Mononuclear cell (primary cell): Measurements from ENCODE around the gene FEZF2. TPM values are rescaled to one million over a fixed set of nuclear protein-coding genes. Genes with fewer than 3 reads are reported as not detected.

Source experiments
- H3K27me3 ChIP-seq: 2 replicates; pipeline ENCODE4 v1.6.0; 2011; ENCODE audit warnings: low read length, control low read depth; ENCODE audit not compliant: insufficient read depth
- H3K4me1 ChIP-seq: 2 replicates; pipeline ENCODE4 v1.5.1; 2011; ENCODE audit warnings: mild to moderate bottlenecking, low read length, control low read depth; ENCODE audit not compliant: insufficient read depth
- H3K4me3 ChIP-seq: 2 replicates; pipeline ENCODE4 v1.5.1; 2011; ENCODE audit warnings: mild to moderate bottlenecking, low read length, moderate library complexity
- H3K9me3 ChIP-seq: 2 replicates; pipeline ENCODE4 v1.5.1; 2011; ENCODE audit warnings: low read depth, mild to moderate bottlenecking, control low read depth, low read length
- total RNA-seq: library from RNA; depleted of rRNA; stranded (reverse); fragments of >200 nt; gene quantifications from one replicate; pipeline ENCODE4 v1.2.3, GENCODE V29; 2012

FEZF2 gene
- total RNA-seq, 1 donor = not detected

GRCh38 chr3:62323241-62323640 lies 50.1 kb downstream of the FEZF2 start:
- H3K4me1 ChIP-seq = peaks cover 7% of the 10 kb centered on the region
- H3K27me3 ChIP-seq = peaks cover 6% of the 10 kb centered on the region
- H3K9me3 ChIP-seq = no peaks in the 10 kb centered on the region
- no peak overlapping the region for H3K4me3 ChIP-seq
